GM10248 (cell line): ENCODE results near the gene GPR135.
A peak's percentile ranks its signal among the peaks of the same experiment; 100 is the strongest.

Experiments
- CTCF ChIA-PET: fragments of 300-600 bp; sonication (Branson Sonifier 250); formaldehyde crosslinking; extraction: SDS; loops from one replicate; lab custom pipeline; 2021; ENCODE audit warnings: antibody characterized with exemption; lab: Yijun Ruan, JAX
- POLR2A ChIA-PET: fragments of 350-650 bp; sonication (Branson Sonifier 250); formaldehyde crosslinking; extraction: SDS; loops from one replicate; lab custom pipeline; 2020; ENCODE audit warnings: antibody characterized with exemption; lab: Yijun Ruan, JAX
- DNase-seq: peaks from one replicate; pipeline ENCODE4 v3.0.0; 2012; ENCODE audit errors: extremely low spot score
- TF ChIP-seq, protein P1 (sequence below): IDR thresholded peaks from 2 replicates; pipeline ENCODE4 v1.5.1; 2012; ENCODE audit warnings: mild to moderate bottlenecking, low read depth; ENCODE audit errors: extremely low read depth, missing control alignments, control extremely low read depth

Gene GPR135

DNA sequence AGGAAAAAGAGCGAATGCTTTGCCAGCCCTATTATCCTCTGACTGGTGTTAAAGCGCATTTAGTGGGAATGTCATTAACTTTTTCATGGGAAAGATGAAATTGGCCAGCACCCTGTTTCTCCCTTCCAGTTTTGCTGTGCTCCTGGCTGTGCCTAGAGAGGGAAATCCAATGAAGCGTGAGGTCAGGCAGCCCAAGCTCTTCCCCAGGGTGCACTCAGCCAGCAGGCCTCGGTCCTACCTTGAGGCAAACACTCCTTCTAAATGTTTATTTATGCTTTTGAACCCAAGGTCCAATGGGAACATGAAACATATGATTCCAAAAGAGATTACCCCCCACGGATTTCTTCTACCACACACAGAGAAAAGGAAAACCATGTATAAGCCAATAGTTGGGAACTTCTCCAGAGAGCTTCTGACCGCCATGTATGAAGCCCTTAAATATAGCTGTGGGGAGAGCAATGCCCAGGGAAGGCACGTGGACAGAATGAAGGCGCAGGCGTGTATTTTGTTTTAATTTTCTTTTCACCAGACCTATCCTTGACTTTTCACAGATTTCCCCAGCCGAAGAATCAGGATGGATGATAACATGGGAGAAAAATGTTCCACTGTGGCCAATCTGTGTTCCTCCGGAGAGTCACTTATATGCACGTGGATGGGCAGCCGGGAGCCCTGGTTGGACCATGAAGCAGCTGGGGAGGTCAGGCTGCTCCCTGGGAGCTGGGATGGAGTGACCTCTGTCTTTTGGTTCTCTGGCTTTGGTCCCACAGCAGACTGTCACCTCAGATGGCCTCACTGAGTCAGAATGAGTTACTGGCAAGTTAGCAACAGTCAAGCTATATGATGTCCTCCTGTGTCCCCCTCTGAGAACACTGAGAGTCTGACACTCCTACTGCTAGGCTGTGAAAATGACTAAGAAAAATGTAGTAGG is 37.3 kb downstream of the GPR135 start:
- TF ChIP-seq, protein P1, sequence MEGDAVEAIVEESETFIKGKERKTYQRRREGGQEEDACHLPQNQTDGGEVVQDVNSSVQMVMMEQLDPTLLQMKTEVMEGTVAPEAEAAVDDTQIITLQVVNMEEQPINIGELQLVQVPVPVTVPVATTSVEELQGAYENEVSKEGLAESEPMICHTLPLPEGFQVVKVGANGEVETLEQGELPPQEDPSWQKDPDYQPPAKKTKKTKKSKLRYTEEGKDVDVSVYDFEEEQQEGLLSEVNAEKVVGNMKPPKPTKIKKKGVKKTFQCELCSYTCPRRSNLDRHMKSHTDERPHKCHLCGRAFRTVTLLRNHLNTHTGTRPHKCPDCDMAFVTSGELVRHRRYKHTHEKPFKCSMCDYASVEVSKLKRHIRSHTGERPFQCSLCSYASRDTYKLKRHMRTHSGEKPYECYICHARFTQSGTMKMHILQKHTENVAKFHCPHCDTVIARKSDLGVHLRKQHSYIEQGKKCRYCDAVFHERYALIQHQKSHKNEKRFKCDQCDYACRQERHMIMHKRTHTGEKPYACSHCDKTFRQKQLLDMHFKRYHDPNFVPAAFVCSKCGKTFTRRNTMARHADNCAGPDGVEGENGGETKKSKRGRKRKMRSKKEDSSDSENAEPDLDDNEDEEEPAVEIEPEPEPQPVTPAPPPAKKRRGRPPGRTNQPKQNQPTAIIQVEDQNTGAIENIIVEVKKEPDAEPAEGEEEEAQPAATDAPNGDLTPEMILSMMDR = no peak
- ChIA-PET CTCF (interaction anchor here (0.7 to 2.4 kb wide), 6 partner anchors 16 to 305 kb away, joined by 3 to 9 read pairs (median 3); no protein-coding TSS in a partner anchor), POLR2A (no interaction called here)
- no peak for DNase-seq

- TF ChIP-seq, protein P1 = no peak
- ChIA-PET CTCF (interaction anchor here (1.5 kb wide), 1 partner anchor 18 kb away, joined by 3 read pairs; no protein-coding TSS in a partner anchor), POLR2A (no interaction called here)
- DNase-seq = no peak
Observed at GRCh38 chr14:59425322-59425935, 39.8 kb downstream of the GPR135 start.

GRCh38 chr14:59424341-59425071 is 40.7 kb downstream of the GPR135 start:
- CTCF ChIA-PET = interaction anchor here (1.5 kb wide), 1 partner anchor 17 kb away, joined by 3 read pairs; no protein-coding TSS in a partner anchor
- TF ChIP-seq, protein P1 = no peak

GRCh38 chr14:59422069-59422881 is 42.9 kb downstream of the GPR135 start:
- no peak for DNase-seq
- POLR2A ChIA-PET = no interaction called here
- TF ChIP-seq, protein P1 = peak; percentile 9
- CTCF ChIA-PET = interaction anchor here (1.2 to 2.3 kb wide), 2 partner anchors 14 to 90 kb away, joined by 3 to 7 read pairs; no protein-coding TSS in a partner anchor

More at GRCh38 chr14:59424341-59425071, 40.7 kb downstream of the GPR135 start:
- POLR2A ChIA-PET = no interaction called here
- DNase-seq = no peak

DNA sequence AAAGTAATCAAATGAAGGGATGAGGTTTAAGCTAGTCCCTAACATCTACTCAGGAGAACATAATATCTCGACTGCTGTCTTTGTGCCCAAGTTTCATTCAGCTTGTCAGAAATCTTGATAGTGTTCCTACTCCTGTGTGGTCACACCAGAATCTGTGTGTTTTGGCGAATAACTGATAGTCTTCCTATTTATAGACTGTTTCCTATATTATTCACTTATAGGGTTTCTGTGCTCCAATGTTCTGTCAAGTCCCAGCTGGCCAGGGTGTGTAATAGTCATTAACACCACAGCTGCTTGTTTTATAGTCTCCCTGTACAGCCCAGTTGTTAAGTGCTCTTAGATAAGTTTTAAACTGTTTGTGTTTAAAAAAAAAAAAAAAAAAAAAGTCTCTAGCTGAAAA is 45.9 kb downstream of the GPR135 start:
- POLR2A ChIA-PET = no interaction called here
- TF ChIP-seq, protein P1 = no peak
- no peak for DNase-seq
- CTCF ChIA-PET = interaction anchor here (0.9 to 1.0 kb wide), 3 partner anchors 18 to 53 kb away, joined by 3 read pairs; no protein-coding TSS in a partner anchor
